ENCODE measurements around the gene FOXD1.
"Not testable (repeated sequence)": the region's sequence is repeated elsewhere in the genome, so short reads cannot be mapped to it uniquely, and the experiment has no call there.

Gene FOXD1

DNA sequence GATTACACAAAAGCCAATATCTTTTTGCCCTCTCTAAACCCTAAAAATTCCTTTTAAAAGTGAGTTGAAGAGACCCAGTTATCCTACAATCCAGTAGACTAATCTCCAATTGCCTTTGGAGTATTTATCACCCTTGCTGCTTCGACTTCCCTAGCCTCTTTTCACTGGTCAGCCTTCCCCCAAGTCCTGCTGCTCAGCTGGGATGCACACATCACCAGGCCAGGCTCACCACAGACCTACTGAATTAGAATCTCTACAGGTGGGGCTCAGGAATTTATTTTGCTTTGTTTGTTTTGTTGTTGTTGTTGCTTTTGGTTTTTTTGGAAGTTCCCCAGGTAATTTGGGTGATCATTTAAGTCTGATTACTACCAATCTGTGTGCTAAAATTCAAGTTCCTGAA, 11.6 kb upstream of the FOXD1 start:
- DNase-seq, result no peak

GRCh38 chr5:73459366-73459765, 10.8 kb upstream of the FOXD1 start:
- DNase-seq, result no peak

- not testable (repeated sequence) for DNase-seq
These were observed 7.9 kb upstream of the FOXD1 start for GRCh38 chr5:73456462-73456861.

DNA sequence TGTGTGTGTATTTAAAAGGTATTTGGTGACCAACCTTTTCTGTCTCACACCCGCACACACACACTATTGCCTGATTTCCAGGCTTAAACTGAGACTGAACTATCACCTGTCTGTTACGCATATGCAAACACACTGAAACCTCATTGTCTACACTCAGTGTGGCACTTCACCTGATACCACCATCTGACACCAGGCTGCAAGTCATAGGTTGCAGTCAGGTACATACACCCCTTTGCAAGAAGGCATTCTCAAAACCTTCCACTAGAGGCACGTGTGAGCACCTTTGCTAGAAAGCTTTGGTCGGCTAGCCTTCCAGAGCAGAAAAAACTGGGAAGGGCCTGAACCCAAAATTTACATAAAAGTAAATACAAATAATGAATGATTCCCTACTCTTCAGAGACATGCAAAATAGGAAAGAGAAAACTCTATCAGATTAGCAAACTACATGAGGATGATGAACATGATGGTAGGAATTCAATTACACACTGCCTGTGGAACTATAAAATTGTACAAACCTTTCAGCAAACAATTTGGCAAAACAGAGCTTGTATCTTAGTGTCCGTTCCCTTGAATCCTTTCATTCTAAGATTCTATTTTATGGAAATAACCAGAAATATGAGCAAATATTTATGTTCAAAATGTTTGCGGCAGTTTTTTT, 5.9 kb upstream of the FOXD1 start:
- DNase-seq, result peak; percentile 90

GRCh38 chr5:73452215-73452614, 3.6 kb upstream of the FOXD1 start:
- DNase-seq, result no peak

DNA sequence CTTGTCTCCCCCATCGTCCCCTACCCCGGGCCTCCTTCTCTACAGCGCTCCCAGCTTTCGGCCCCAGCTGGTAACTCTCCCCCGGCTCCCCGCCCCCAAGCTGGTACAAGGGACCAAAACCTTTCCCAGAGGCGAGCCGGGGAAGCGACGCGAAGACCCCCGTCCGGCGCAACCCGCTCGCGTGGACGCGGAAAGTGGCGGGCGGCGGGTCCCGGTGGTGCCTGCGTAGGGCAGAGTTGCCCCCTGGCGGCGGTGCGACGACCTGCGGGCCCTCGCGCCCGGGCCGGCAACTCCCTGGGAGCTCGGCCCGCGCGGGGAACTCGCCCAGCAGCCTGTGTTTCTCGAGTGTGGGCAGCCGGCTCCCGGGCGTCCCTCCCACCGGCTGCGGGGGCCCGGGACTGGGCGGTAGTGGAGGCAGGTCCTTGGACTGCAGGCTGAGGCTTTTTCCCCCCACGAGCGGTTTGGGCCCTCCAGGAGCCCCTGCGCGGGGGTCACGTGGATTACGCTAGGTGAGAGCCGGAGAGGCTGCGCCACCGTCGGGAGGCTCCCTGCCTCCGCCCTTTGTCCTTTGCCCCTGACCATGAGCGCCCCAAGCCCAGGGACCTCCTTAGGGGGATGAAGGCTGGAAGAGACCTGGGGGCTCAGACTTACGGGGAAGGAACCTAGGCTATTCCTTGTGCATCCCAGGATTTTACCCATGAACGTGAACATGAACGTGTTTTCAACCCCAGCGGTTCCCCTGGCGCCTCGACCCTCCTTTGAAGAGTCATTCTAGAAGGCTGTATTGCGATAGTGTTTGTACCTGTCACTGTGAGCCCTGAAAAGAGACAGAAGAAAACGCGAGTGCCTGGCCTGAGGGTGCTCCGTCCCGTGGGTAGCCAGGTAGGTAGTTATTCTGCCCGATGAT, 2.9 kb upstream of the FOXD1 start:
- peak; percentile 80 for DNase-seq

GRCh38 chr5:73450672-73451223, 2.2 kb upstream of the FOXD1 start:
- DNase-seq, result peak; percentile 60

DNA sequence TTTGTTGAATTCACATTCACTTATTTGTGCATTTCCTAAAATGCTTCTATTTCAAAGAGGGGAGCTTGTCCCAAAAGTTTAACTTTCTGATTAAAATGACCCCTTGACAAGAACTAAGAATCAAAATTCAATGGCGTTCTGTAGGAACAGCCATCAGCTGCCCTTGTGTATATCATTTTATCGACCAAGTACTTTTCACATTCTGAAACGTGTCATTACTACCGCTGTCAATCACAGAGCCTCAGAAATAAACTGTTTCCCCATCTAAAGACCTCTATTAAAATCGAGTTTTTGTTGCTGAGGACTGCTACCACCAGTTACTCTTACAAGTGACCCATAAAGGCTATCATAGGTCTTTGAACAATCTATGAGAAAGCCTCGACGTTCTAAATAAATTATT, 1.6 kb upstream of the FOXD1 start:
- DNase-seq, result no peak

DNA sequence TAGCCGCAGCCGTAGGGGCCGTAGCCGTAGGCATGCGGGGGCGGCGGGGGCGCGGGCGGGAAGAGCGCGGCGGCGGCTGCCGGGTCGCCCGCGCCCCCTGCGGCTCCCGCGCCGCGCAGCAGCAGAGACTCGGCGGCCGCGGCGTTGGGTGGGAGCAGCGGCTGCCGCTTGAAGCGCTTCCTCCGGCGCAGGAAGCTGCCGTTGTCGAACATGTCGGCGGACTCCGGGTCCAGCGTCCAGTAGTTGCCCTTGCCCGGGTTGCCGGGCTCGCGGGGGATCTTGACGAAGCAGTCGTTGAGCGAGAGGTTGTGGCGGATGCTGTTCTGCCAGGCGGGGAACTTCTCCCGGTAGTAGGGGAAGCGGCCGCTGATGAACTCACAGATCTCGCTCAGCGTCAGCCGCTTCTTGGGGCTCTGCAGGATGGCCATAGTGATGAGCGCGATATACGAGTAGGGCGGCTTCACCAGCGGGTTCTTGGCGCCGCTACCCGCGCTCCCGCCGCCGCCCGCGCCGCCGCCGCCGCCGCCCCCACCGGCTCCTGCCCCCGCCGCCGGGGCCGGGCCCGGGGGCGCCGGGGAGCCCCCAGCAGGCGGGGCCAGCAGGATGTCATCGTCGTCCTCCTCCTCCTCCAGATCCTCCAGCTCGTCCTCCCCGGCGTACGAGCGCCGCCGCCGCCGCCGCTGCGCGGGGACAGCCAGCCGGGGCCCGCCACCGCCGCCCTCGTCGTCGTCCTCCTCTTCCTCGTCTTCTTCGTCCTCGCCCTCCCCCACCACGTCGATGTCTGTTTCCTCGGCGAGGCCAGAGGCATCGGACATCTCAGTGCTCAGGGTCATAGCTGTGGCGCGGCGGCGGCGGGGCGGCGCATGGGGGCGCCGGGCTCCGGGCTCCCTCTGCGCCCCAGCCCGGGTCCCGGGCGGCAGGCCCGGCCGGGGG, 781 bp downstream of the FOXD1 start:
- peak; percentile 68 for DNase-seq

- peak; percentile 56 for DNase-seq
These were observed 1.7 kb downstream of the FOXD1 start for GRCh38 chr5:73446631-73447529.

- DNase-seq, result no peak
These were observed 2.6 kb downstream of the FOXD1 start for GRCh38 chr5:73445665-73446630.

- peak; percentile 63 for DNase-seq
These were observed 3.8 kb downstream of the FOXD1 start for GRCh38 chr5:73444499-73445438.

DNA sequence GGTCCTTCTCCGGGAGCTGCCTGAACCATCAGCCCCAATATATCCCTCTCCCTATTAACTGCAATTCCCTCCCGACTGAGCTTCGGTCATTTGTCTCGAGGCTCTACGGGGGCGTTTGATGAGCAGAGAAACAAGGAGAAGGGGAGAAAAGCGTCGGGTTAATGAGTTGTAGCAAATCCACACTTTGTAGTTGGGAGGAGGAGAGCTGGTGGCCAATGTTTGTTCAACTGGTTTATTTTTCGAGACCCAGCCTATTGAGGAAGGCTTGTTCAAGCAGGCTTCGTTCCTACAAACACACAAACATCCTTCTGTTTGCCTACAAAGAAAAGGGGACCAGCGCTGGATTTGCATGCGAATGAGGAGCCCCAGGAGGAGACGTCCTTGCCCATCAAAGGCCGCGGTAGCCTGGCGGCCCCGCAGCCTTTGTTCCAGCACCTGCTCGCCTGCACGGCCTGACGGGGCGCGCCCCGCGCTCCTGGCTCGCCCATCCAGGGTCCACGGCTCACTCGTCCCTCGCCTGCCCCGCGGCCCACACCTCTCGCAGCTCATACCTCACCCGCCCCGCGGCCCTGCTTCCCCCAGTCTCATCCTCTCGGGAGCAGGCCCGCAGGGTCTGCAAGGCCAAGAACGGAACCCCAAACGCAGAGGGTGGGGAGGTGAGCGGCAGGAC, 4.6 kb downstream of the FOXD1 start:
- DNase-seq, result peak; percentile 57

DNA sequence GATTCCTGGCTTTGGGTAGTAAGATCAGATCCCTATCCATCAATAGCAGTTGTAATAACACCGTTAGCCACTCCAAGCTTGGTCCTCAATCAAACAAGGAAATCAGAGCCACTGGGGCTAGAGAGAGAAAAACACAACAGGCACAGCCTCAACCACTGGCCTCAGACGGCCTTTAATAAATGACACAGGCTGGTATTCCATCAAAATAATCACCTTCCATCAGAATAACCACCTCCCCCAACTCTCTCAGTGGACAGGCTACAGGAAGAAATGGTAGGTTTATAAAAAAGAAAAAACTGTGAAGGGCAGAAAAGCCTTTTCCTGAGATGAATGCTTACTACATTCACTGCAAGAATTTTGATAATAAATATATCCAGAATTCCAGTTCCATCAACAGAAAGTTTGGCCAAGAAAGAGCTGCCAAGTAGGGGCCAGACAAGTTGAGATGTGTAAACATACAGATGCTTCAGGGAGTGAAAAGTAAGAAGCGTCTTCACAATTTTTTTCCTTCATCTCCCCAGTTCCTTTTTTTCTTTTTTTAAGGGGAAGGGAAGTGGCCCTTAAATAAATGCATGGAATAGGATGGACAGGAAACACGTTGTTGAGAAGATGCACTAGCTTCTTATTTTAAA, 5.5 kb downstream of the FOXD1 start:
- DNase-seq, result no peak

- DNase-seq, result no peak
These were observed 6.3 kb downstream of the FOXD1 start for GRCh38 chr5:73442231-73442811.

DNA sequence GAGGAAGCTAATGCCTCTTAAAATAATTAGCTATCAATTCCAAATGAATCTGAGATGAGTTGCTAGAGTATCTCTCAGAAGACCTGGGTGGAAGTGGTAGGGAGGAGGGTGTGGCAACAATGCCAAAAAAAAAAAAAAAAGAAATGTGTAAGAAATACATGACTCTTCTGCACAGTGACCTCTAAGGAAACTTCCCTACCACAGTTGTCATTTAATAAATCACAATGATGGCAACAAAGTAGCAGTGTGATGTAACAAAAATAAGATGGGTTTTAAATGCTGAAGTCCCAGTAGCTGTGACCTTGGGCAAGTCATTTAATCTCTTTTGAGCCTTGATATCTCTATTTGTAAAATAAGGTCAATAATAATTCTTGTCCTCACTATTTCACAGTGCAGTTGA, 7.2 kb downstream of the FOXD1 start:
- no peak for DNase-seq

- no peak for DNase-seq
These were observed 8.3 kb downstream of the FOXD1 start for GRCh38 chr5:73440262-73440661.
